ENCODE results near the gene HOXA2.

The HOXA2 gene

DNA sequence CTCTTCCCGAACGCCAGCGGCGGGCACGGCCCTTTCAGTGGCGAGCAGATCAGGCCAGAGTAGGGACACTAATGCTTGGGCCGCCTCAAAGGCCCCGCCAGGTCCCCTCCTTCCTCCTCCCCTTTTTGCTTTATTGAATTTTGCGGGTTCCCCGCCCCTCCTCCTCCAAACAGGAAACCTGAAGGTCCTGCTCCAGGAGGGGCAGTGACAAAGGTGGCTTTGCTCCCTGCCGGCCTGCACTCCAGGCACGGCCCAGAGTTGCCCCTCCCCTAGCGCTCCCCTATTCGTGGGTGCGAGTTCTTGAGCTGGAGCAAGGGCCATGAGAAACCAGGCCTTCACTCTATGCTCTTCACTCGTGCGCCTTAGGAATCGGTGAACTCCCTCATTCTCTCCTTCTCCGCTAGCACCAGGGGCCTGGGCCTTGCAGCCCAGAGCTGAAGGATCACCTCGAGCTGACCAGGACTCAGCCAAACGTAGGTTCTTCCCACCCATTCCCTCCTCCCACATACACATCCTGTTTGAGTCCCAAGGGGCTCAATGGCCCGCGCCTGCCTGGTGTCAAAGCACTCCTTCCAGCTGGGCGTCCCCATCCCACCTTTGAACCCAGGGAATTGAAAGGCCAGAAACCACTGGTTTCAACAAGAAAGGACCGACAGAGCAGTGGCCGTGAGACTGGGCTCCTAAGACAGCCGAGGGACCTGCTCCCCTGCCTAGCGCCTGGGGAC, 45.7 kb upstream of the HOXA2 start:
- H3K4me3 ChIP-seq (ENCODE audit: low read depth, low read length): no peak overlapping the region
- DNase-seq (ENCODE audit: low read depth): no peak
- TF ChIP-seq, protein P1, sequence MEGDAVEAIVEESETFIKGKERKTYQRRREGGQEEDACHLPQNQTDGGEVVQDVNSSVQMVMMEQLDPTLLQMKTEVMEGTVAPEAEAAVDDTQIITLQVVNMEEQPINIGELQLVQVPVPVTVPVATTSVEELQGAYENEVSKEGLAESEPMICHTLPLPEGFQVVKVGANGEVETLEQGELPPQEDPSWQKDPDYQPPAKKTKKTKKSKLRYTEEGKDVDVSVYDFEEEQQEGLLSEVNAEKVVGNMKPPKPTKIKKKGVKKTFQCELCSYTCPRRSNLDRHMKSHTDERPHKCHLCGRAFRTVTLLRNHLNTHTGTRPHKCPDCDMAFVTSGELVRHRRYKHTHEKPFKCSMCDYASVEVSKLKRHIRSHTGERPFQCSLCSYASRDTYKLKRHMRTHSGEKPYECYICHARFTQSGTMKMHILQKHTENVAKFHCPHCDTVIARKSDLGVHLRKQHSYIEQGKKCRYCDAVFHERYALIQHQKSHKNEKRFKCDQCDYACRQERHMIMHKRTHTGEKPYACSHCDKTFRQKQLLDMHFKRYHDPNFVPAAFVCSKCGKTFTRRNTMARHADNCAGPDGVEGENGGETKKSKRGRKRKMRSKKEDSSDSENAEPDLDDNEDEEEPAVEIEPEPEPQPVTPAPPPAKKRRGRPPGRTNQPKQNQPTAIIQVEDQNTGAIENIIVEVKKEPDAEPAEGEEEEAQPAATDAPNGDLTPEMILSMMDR (IDR thresholded peaks at IDR 0.05; ENCODE audit: insufficient read depth, low read depth, low read length, missing control alignments): no peak

DNA sequence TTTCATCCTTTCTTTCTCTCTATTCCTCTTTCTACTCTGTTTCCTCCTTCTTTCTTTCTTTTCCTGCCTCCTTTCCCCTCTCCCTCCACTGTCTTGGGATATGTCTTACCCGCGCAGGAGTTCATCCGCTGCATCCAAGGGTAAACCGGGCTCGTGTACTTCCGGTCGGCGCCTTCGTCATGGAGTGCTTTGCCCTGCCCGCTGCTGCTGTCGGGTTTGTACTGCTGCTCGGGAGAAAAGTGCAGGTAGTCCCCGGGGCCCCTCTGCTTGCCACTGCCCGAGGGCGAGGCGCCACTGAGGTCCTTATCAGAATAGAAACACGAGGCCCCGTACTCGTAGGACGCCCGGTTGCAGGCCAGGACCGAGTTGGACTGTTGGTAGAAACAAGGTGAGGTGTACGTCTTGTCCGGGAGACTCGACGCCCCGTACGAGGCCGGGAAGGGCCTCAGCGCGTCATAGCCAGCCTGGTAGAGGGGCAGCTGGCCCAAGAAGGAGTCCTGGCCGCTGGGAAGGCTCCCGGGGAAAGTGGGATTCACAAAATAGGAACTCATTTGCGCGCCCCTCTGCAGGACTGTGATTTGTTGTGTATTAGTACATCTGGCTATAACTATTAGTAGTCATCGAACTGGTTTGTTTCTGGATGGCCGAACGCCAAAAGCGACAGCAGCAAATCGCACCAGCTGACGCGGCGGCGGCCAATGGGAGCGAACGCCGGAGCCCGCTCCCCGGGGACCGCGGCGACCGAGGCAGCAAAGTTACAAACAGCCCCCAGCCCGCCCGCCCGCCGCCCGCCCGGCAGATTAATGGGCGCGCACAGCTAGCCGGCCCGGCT, 44.9 kb upstream of the HOXA2 start, which contains the start of gene HOXA6:
TSS of gene HOXA6 (minus strand) at position 576 of the 832 bp plus-strand sequence. CDS start at position 551, 25 bp downstream.
- TF ChIP-seq, protein P1 (IDR thresholded peaks at IDR 0.05; ENCODE audit: insufficient read depth, low read depth, low read length, missing control alignments): no peak
- DNase-seq (ENCODE audit: low read depth): no peak
- H3K4me3 ChIP-seq (ENCODE audit: low read depth, low read length): no peak within 1 kb of the TSS

DNA sequence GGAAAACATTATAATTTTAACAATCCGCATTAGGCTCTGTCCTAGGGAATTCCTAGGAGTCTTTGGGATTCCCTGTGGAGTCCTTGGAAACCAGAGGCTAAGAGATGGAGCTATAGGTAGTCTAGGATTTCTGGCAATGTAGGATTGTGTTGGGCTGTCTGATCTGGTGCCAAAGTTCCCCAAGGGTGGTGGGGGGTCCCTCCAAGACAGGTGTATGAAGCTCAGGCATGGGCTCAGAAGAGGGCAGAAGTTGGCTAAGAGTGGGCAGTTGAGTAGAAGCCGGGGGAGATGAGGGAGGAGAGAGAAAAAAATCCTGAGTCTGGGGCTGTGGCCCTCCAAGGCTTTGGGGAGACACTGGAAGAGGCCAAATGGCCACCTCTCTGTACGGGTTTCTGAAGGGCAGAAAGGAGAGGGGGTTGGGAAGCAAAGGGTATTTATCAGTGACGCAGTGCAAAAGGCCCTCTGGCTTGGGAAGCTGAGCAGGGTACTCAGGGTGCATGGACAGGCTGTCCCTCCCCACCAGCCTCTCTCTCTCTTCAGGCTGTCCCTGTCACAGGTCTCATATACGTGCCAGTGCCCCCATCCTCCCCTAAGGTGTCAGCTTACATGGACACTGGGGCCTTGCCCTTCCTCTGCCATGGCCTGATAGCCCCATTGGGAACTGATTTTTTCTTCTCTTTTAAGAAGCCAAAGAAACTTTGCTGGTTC, 44.2 kb upstream of the HOXA2 start:
- TF ChIP-seq, protein P1 (IDR thresholded peaks at IDR 0.05; ENCODE audit: insufficient read depth, low read depth, low read length, missing control alignments): no peak
- DNase-seq (ENCODE audit: low read depth): no peak
- H3K4me3 ChIP-seq (ENCODE audit: low read depth, low read length): no peak overlapping the region

DNA sequence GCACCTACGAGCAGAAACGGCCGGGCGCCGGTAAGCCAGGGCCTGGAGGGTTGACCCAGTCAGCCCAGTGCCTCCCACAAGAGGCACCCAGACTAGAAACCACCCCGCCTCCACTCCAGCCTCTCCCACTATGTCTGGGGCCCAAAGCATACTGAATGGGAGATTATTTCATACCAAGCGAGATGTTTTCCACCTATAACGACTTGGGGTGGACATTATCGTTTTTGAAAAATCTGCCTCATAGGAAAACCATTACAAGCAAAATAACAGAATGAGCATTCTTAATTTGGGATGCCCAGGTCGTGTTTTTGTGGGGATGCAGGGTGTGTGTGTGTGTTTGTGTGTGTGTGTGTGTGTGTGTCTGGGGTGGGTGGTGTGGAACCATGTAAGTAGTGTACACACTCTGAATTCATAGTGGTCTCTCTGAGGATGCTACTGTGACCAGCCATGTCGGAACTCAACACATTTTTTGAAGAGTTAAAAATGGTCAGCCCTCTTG, 43.5 kb upstream of the HOXA2 start:
- TF ChIP-seq, protein P1 (IDR thresholded peaks at IDR 0.05; ENCODE audit: insufficient read depth, low read depth, low read length, missing control alignments): no peak
- no peak overlapping the region for H3K4me3 ChIP-seq (ENCODE audit: low read depth, low read length)
- DNase-seq (ENCODE audit: low read depth): no peak

DNA sequence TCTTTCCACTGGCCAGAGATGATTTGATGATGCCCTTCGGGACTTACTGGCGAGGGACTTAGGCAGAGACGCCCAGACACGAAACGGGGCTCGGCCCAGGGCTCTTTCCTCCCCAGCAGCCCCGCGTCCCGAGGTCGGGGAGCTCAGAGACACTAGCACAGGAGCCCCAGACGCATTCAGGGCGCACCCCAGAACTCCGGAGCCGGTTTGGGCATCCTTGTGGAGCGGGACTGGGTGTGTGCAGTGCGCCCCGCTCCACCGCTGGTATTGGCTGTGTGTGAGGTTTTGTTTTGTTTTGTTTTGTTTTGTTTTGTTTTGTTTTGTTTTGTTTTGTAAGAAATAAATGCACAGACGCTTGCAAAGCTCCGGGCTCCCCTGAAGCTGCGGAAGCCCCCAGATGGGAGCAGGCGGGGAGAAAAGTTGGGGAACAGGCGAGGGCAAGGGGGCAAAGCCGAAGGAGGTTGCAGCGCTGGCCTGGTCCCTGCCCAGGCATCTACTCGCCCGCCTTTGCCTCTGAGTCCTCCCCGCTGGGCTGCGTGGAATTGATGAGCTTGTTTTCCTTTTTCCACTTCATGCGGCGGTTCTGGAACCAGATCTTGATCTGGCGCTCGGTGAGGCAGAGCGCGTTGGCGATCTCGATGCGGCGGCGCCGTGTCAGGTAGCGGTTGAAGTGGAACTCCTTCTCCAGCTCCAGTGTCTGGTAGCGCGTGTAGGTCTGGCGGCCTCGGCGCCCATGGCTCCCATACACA, 42.9 kb upstream of the HOXA2 start:
- H3K4me3 ChIP-seq (ENCODE audit: low read depth, low read length): no peak overlapping the region
- no peak for DNase-seq (ENCODE audit: low read depth)
- TF ChIP-seq, protein P1 (IDR thresholded peaks at IDR 0.05; ENCODE audit: insufficient read depth, low read depth, low read length, missing control alignments): no peak

DNA sequence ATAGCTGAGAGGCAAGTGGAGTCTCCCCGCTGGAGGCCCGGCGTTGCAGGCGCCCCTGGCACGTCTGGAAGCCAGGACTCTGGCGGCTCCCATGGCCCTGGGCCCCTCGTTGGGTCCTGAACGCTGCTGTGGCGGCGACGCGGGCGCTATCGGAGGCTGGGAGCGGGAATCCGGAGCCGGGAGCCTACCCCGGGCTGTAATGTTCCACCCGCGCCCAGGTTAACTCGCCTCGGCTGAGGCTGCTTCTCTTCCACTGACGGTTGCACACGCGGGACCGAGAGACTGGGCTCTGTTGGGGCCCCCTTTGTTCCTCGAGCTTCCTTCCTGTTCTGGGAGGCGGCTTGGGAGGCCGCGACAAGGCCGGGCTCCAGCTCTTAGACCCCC, 42.3 kb upstream of the HOXA2 start:
- no peak overlapping the region for H3K4me3 ChIP-seq (ENCODE audit: low read depth, low read length)
- TF ChIP-seq, protein P1 (IDR thresholded peaks at IDR 0.05; ENCODE audit: insufficient read depth, low read depth, low read length, missing control alignments): no peak
- DNase-seq (ENCODE audit: low read depth): no peak

Measured in GM12865 (cell line).